ENCODE data around the gene VSX1.

VSX1 gene

GRCh38 chr20:25040438-25040831, 41.5 kb downstream of the VSX1 start:
- peak; percentile 77 for DNase-seq (ENCODE audit: low read depth)

GRCh38 chr20:25039697-25040437, 42.1 kb downstream of the VSX1 start:
- peak; percentile 65 for DNase-seq (ENCODE audit: low read depth)

GRCh38 chr20:25038591-25039015, 43.3 kb downstream of the VSX1 start:
- no peak for DNase-seq (ENCODE audit: low read depth)

GRCh38 chr20:25038103-25038410, 43.9 kb downstream of the VSX1 start:
- DNase-seq (ENCODE audit: low read depth), result no peak

GRCh38 chr20:25037288-25038102, 44.4 kb downstream of the VSX1 start:
- no peak for DNase-seq (ENCODE audit: low read depth)

GRCh38 chr20:25036331-25036936, 45.5 kb downstream of the VSX1 start:
- DNase-seq (ENCODE audit: low read depth), result no peak

GRCh38 chr20:25035921-25036320, 46.0 kb downstream of the VSX1 start:
- DNase-seq (ENCODE audit: low read depth), result no peak

GRCh38 chr20:25033924-25034300, 48.0 kb downstream of the VSX1 start:
- no peak for DNase-seq (ENCODE audit: low read depth)

GRCh38 chr20:25033265-25033923, 48.5 kb downstream of the VSX1 start:
- no peak for DNase-seq (ENCODE audit: low read depth)

- DNase-seq (ENCODE audit: low read depth), result no peak
Observed at GRCh38 chr20:25032478-25033264, 49.3 kb downstream of the VSX1 start.

GRCh38 chr20:25032065-25032477, 49.9 kb downstream of the VSX1 start:
- DNase-seq (ENCODE audit: low read depth), result no peak

- no peak for DNase-seq (ENCODE audit: low read depth)
Observed at GRCh38 chr20:25031241-25031640, 50.7 kb downstream of the VSX1 start.

GRCh38 chr20:25030649-25031207, 51.2 kb downstream of the VSX1 start:
- DNase-seq (ENCODE audit: low read depth), result no peak

GRCh38 chr20:25030007-25030648, 51.8 kb downstream of the VSX1 start:
- DNase-seq (ENCODE audit: low read depth), result no peak

- no peak for DNase-seq (ENCODE audit: low read depth)
Observed at GRCh38 chr20:25025986-25026605, 55.8 kb downstream of the VSX1 start.

Measured in fibroblast of the conjunctiva (primary cell).